GM21367 (cell line): ENCODE results near the gene AGBL4.
A peak's percentile ranks its signal among the peaks of the same experiment; 100 is the strongest.
"Not testable (repeated sequence)": the region's sequence is repeated elsewhere in the genome, so short reads cannot be mapped to it uniquely, and the experiment has no call there.

Source experiments
- ATAC-seq: cut with Tn5 transposase; IDR thresholded peaks from one replicate; pipeline ENCODE4 v1.9.1; 2021; ENCODE audit not compliant: unreplicated experiment

The AGBL4 gene

DNA sequence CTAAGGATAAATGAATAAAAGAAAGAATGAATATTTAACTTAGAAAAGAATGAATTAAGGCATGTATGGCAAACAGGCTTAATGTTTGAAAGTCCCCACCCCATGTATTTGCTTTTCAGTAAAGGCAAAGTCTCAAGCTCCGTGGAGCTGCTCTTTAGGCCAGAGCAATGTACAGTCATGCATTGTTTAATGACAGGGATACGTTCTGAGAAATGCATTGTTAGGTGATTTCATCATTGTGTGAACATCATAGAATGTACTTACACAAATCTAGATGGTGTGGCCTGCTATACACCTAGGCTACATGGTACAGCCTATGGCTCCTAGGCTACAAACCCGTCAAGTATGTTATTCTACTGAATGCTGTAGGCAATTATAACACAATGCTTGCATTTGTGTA lies 1500.2 kb downstream of the AGBL4 start:
- no peak for ATAC-seq

DNA sequence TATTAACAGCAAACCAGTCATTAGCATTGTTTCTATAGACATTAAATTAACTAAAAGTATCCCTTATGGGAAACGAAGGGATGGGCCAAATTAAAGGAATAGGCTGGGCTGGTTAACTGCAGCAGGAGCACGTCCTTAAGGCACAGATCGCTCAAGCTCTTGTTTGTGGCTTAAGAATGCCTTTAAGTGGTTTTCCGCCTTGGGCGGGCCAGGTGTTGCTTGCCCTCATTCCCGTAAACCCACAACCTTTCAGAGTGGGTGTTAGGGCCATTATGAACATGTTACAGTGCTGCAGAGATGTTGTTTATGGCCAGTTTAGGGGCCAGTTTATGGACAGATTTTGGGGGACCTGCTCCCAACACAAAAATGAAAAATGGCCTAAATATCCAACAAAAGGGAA lies 1503.9 kb downstream of the AGBL4 start:
- not testable (repeated sequence) for ATAC-seq

DNA sequence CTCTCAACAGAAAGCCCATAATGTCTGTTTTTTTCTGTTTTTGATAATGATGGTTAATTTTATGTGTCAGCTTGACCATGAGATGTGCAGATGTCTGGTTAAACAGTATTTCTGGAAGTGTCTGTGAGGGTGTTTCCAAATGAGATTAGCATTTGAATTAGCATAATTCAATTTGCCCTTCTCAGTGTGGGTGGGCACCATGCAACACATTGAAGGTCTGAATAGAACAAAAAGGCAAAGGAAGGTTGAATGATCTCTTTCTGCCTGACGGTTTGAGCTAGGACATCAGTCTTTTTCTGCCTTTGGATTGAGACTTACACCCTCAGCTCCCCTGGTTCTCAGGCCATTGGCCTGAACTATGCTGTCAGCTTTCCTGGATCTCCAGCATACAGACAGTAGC lies 1516.9 kb downstream of the AGBL4 start:
- no peak for ATAC-seq

DNA sequence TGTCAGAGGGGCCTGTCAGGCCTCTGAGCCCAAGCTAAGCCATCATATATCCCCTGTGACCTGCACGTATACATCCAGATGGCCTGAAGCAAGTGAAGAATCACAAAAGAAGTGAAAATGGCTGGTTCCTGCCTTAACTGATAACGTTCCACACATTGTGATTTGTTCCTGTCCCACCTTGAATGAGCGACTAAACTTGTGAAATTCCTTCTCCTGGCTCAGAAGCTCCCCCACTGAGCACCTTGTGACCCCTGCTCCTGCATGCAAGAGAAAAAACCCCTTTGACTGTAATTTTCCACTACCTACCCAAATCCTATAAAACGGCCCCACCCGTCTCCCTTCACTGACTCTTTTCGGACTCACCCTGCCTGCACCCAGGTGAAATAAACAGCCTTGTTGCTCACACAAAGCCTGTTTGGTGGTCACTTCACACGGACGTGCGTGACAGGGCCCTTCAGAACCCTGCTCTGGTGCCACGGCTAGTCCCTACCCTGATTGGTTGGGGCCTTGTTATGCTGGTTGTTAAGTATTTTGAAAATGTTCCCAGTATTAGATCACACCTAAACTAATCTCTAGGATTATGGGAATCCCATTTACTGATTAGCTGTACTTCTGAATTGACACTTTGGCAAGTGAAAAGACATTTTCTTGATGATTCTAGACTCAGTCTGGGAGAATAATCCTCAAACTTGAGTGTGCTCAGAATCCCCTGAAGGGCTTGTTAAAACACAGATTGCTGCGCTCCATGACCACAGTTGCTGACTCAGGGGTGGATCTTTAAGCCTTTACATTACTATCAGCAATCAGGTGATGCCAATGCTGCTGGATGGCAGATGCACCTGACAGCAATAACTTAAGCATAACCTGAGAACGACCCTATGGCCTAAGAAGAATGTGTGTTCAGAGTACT lies 1523.0 kb downstream of the AGBL4 start:
- no peak for ATAC-seq

DNA sequence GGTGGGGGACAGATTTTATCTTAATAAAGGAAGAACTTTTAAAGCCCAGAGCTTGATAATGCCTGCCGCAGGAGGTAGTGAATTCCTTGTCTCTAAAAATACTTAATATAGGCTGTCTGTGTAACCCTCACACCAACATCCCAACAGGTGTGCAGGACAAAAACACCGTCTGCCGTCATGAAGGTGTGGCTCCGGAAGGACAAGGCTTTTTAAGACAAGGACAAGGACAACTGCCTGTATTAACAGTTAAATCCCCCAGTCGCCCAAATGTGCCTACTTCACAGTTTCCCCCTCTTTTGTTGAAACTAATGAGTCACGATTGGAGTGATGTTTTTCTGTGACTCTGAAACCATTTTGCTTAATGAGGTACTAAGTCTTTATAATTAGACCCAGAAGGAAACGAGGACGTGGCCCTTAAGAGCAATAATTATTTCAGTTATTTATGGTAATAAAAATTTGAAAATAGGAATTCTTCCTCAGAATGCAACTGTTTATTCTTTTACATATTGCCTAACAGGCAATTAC lies 1524.5 kb downstream of the AGBL4 start:
- ATAC-seq, result no peak

DNA sequence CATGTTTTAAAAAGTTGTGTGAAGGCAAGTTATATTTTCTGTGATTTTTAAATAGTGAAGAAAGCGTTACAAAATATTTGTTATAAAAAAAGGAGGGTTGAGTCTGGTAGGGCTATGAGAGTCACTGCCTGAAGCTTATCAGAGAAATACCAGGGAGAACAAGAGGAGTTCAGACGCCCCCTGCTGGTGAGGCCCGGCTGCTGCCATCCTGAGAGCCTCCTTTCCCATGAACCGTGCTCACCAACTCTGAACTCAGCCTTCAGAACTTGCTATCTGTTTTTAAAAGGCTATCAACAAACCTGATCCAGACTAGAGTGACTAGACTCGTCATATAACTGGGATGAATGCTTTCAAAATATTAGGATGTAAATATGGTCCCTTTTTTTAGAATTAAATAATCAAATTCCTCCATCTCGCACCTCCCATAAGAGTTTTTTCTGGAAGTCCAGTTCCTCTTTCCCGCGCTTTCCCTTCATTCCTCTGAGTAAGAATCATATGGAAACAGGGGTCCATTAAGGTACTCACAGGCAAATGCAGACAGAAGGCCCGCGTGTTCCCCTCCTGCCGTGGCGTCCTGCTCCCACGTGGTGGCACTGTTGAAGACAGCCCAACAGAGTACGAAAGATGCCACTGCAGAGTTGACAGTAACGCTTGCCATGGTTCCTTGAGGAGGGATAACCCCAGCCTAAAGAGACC lies 1525.5 kb downstream of the AGBL4 start:
- ATAC-seq, result peak; percentile 92

DNA sequence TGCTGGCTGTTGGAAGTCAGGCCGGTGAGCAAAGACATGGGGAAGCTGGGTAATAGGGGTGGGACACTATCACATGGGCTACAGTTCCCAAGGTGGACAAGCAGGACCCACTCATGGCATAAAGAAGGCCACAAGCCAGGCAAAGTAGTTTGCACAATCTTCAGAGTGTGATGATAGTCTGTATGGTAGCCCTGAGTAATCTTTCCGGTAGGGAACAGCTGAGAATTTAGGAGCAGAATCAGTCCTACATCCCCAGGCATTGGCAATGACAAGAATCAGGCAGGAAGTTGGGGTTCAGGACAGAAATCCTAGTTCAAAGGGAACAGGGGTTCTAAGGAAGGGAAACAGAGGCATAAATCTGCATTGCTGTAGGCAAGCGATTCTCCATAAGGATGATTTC lies 1527.8 kb downstream of the AGBL4 start:
- ATAC-seq, result no peak

DNA sequence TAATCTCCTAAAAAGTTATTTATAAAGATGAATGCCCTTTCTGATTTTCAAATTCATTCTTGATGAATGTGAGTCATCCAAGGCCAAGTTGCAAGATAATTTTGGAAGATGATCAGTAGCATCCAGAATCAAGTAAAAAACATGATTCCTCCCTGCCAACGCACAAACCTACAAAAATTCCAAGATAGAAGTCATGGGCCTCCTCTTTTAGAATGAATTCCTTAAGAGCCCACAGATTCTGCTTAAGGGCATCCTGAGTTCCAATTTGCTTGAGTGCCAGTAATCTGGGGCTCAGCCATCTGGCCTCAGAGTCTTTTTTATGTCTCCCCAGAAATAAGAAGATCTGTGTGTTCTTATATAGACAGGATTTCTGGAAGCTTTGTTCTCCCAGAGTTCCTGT lies 1528.6 kb downstream of the AGBL4 start:
- no peak for ATAC-seq

DNA sequence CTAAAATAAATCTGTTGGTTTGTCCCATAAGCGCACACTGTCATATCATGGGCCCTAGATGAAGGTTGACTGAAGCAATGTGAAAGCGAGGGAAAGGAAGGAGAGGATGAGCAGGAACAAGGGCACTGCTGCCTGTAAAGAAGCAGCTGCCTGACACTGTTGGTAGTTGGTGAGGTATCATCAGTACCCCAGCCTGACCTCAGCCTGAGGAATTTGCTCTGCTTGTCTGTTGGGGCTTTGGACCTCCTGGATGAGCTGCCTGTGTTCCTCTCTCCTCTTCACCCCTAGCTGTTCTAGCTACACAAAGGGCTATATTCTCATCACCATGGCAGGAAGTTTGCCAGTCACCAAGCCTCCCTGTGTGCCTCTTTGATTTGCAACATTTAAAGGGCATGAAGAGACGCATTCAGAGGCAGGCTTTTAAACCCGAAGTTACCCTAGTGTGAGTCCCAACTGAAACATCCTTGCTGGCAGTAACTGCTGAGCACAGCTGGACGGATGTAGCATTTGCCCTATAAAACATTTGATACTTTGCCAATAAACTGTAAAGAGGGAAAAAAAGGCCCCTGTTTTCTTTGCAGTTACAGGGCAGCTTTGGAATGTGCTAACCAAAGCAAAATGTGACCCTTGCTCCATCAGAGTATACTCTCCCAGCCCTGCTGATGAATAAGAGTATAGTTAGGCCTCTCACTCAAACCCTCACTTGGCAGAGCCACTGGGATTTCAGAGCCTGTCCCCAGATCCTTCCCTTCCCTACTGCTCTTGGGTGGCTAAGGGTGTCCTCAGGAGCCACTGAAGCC lies 1529.6 kb downstream of the AGBL4 start:
- ATAC-seq, result no peak

DNA sequence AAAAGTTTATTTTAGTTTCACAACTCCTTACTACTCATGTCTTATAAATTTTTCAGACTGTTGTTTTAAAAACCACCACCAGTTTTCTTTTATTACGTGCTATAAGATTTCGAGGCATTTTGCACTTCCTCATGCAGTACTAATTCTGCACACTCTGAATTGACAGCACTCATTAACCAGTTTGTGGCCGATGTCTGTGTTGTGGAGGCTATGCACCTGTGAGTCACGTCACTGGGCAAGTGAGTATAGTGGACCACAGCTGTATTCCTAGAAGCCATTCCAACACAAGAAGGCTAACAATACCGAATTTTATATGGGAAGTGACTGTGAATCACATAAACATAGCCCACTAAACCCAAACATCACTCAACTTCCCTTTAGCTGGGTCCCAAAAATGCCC lies 1530.7 kb downstream of the AGBL4 start:
- no peak for ATAC-seq

DNA sequence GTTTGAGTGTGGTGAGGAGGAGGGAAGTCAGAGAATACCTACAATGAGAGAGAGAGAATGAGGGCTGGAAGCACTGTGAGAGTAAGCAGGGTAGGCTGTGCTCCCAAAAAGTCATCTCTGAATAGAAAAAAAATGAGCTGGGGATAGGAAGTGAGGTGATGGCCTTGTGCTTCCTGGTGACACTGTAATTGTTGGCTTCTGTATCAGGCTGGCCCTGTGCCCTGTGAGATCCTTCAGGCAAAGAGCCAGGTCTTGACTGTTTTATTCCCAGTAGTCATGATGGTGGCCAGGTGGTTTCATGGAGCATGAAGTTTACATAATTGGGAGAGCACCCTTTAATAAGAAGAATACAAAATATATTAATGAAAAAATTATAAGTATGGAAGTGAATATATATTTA lies 1531.4 kb downstream of the AGBL4 start:
- no peak for ATAC-seq

DNA sequence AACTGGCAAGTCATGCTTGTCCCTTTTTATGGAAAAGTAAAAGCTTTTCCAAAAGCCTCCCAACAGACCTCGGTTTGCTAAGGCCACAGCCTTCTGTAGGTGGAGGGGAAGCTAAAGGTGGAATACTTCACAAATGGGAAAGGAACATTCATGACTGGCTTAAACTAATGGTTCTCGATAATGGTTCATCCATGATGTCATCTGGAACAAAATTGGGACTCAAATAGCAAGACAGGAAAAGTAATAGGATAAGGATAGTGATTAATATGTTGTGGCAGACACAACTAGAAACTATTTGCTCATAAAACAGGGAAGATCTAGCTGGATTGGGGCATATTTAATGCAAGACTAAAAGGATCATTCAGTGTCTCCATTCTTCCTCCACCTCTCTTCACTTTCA lies 1535.0 kb downstream of the AGBL4 start:
- no peak for ATAC-seq
